HG03469 (cell line): ENCODE results near the gene HDHD5.
"Not testable (repeated sequence)": the region's sequence is repeated elsewhere in the genome, so short reads cannot be mapped to it uniquely, and the experiment has no call there.

ENCODE experiments used
- ATAC-seq: cut with Tn5 transposase; IDR thresholded peaks from one replicate; pipeline ENCODE4 v1.9.1; 2021; ENCODE audit warnings: mild to moderate bottlenecking, moderate library complexity, moderate number of reproducible peaks; ENCODE audit not compliant: unreplicated experiment

HDHD5 gene

GRCh38 chr22:17157714-17158113 is 1.4 kb downstream of the HDHD5 start:
- no peak for ATAC-seq

DNA sequence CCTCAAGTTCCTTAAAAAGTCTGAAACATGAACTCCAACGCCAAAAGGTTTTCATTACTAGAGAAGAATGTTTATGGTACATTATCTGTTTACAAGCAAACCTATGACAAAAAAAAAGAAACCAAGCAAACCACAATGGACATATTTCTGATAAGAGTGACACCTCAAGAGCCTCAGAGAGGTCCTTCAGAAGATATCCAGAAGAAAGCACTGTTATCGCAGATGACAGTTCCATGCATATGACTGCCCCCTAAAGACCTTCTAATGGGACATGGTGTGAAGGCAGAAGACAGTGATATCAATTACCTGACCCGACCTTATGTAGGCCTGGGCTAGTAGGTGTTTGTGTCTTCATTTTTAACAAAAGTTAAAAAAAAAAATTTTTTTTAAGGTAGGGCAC is 3.1 kb downstream of the HDHD5 start:
- ATAC-seq, result no peak

DNA sequence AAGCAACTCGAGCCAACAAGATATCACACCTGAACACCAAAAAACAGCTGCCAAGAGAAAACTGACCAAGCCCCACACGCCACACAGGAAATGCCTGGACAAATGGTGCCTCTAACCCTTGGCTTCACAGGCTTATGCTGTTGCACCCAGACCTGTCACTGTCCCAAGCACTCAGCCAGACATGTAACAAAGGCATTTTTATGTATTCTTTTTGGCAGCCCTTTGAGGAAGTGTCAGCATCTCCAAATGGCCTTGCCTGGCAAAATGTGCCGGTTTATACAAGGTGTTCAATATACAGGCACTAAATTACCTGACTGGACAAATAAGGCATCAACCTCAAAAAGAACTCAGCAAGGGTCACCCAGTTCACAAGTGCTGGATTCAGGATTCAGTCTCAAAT is 6.1 kb downstream of the HDHD5 start:
- no peak for ATAC-seq

DNA sequence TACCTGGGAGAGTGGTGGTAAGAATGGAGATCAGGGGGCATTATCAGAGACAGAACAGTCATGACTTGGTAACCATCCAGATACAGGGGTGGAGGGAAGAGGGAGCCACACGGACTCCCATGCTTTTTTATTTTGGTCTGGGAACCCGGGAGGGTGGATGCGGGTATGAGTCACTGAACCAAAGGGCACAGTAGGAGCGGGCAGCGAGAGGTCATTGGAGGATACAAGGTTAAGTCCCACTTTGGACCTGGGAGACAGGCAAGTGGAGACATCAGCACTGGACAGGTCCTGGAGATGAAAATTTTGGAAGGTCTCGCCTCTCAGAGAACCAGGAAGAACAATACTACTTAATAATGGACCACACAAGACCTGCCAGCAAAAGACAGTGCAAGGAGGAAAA is 6.7 kb downstream of the HDHD5 start:
- no peak for ATAC-seq

- no peak for ATAC-seq
Measured at GRCh38 chr22:17149076-17149815, 9.8 kb downstream of the HDHD5 start.

DNA sequence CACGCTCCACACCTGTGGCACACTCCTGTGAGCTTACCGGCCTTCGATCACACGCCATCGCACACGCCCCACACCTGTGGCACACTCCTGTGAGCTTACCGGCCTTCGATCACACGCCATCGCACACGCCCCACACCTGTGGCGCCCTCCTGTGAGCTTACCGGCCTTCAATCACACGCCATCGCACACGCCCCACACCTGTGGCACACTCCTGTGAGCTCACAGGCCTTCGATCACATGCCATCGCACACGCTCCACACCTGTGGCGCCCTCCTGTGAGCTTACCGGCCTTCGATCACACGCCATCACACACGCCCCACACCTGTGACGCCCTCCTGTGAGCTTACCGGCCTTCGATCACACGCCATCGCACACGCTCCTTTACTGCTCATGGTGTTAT is 11.6 kb downstream of the HDHD5 start:
- ATAC-seq, result not testable (repeated sequence)

DNA sequence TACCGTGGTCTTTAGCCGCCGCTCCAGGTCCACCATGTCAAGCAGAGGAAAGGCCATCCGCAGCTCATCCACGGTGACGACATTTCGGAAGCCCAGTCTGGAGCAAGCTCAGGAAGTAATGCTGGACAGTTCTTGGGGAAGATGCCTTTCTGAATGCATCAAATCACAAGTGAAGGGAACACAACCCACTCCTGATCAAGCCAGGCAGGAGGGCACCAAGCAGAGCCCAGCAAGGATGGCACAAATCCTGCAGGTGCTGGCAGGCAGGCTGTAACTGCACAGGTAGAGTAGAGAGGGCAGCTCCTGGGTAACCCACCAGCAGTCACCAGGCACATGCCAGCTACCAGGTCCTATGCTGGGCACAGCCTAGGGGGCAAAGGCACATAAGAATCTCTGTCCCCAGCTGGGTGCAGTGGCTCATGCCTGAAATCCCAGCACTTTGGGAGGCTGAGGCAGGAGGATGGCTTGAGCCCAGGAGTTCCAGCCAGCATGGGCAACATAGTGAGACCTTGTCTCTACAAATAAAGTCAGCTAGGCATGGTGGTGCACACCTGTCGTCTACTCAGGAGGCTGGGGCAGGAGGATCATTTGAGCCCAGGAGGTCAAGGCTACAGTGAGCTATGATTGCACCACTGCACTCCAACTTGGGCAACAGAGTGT is 13.9 kb downstream of the HDHD5 start:
- ATAC-seq, result no peak

GRCh38 chr22:17143826-17144225 is 15.3 kb downstream of the HDHD5 start:
- no peak for ATAC-seq

- ATAC-seq, result no peak
Measured at GRCh38 chr22:17143101-17143500, 16.0 kb downstream of the HDHD5 start.

GRCh38 chr22:17140826-17141766 is 18.0 kb downstream of the HDHD5 start:
- ATAC-seq, result no peak

DNA sequence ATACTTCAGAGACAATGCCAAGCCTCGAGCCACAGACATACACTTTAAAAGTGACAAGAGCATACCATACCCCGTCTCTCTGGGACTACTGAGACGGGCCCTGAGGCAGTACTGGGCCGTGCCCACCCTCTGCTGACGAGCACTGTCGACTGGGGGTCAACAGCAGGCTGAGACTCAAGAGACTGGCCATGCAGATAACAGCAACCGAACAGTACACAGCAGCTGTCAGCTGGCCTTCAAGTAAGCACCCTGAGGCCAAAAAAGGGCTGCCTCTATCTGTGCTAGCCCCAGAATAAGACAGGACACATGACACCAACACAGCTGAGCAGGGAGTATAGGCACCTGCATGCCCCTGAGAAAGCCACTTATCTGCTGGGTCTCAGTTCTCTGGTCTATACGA is 19.1 kb downstream of the HDHD5 start:
- ATAC-seq, result no peak

DNA sequence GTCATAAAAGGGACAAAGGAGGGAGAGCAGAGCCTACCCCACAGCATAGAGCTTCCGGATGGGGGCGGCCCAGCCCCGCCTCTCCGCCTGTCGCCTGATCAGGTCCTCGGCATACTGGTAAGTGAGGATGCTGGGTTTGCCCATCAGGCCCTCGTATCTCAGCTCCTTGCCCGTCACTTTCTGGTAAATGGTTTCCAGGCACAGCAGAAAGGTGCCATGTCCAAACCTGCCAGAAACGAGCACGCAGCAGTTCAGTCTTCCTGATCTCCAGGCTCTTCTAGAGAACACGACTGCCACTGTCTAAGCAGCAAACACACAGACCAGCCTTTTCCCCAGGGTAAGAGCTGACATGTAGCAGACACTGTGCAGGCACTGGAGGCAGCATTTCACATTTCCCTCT is 20.6 kb downstream of the HDHD5 start:
- ATAC-seq, result no peak

- ATAC-seq, result no peak
Measured at GRCh38 chr22:17137861-17138425, 21.1 kb downstream of the HDHD5 start.

DNA sequence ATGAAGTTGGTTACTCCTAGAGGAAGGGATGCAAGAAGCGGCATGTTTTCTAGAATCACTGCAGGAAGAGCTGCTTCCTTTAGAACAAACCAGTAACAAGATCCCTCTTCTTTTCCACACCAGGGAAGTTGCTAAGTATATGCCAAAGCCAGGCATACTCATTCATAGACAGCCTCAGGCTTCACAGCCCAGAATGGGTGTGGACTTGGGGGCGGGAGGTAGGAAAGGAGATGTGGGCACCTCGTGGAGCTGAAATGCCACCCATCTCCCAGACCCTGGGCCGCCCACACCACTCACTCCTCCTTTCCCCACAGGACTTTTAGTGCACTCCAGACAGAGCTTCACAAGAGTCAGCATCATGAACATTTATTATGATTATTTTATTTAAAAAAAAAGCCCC is 21.9 kb downstream of the HDHD5 start:
- no peak for ATAC-seq

DNA sequence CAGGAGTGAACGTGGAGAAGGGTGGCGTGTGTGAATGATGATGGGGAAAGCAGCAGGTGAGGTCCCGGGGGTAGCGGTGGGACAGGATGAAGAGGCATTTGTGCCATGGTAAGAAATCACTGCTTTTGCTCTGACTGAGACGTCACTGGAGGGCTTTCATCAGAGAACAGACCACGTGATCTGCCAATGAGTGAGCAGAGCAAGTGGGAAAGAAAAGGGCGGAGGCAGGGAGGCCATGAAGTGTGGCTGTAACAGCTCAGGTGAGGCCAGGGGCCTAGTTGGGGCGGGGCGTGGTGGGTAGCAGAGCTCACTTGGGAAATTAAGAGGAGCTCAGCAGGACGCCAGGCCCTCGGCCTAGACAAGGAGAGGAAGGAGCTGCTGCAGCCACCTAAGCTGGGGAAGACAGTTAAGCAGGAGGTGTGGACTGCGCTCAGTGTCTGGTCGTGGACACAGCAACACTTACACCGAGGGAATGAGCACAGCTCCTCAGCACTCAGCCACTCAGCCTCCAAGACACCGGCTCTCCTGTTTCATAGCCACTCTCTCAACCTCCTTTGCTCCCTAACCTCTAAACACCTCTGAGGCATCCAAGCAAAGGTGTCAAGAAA is 23.8 kb downstream of the HDHD5 start:
- ATAC-seq, result no peak

DNA sequence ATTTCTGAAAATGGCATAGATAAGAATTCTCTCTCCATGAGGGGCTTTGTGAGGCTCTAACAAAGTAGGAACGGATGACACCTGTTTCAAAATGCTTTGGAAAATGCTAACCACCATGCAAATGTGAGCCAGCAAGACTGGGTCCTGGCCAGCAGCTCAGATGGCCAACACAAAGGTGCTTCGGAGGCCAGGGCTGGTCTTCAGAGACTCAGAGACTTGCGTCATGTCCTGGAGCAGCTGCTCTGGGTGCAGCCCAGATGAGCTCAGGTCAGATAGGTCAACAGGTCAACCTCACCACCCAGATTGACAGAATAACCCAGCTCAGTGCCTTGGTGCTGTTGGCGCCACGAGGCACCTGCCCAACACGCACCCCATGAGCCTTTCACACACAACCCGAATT is 25.9 kb downstream of the HDHD5 start:
- ATAC-seq, result no peak

GRCh38 chr22:17132112-17132511 is 27.0 kb downstream of the HDHD5 start:
- no peak for ATAC-seq

GRCh38 chr22:17131686-17132085 is 27.4 kb downstream of the HDHD5 start:
- no peak for ATAC-seq

DNA sequence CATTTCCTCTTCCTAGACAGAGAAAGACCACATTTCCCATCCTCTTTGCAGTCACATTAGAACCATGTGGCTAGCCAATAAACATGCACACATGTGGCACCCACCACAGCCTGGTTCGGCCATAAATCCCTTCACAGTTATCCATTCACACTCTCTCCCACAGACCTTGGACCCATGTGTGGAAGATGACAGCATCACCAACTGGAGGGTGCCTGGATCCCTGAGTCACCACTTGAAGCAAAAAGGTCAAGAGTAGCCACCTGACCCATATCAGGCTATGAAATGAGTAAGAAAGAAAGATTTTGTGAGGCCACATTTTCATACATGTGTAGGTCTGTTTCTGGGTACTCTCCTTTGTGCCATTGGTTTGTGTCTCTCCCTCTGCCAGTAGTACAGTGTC is 28.9 kb downstream of the HDHD5 start:
- ATAC-seq, result no peak

- ATAC-seq, result no peak
Measured at GRCh38 chr22:17121233-17122195, 37.6 kb downstream of the HDHD5 start, which contains the start of gene TMEM121B. TMEM121B (minus strand) TSS chr22:17121360; CDS start chr22:17121127, 233 bp downstream.
